Measurements from ENCODE around the gene KRT12.
"Not testable (repeated sequence)": the region's sequence is repeated elsewhere in the genome, so short reads cannot be mapped to it uniquely, and the experiment has no call there.

KRT12 gene

GRCh38 chr17:40841246-40841645, 25.8 kb downstream of the KRT12 start:
- no peak for DNase-seq

GRCh38 chr17:40839194-40839593, 27.8 kb downstream of the KRT12 start:
- no peak for DNase-seq

DNA sequence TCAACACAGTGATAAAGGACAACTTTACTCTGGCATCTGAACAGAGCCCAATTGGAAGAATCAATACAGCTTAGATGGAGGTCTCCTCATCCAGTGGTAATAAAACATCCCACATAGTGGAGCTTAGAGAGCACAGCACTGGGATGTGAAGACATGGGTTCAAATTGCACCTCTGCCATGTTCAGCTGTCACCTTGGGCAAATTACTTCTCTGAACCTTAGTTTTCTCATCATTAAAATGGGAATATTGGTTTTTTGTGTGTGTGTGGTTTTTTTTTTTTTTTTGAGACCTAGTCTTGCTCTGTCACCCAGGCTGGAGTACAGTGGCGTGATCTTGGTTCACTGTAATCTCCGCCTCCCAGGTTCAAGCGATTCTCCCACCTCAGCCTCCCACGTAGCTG, 31.0 kb downstream of the KRT12 start:
- no peak for DNase-seq

- no peak for DNase-seq
Observed at GRCh38 chr17:40833882-40834281, 33.1 kb downstream of the KRT12 start.

GRCh38 chr17:40832840-40833239, 34.2 kb downstream of the KRT12 start:
- DNase-seq, result no peak

DNA sequence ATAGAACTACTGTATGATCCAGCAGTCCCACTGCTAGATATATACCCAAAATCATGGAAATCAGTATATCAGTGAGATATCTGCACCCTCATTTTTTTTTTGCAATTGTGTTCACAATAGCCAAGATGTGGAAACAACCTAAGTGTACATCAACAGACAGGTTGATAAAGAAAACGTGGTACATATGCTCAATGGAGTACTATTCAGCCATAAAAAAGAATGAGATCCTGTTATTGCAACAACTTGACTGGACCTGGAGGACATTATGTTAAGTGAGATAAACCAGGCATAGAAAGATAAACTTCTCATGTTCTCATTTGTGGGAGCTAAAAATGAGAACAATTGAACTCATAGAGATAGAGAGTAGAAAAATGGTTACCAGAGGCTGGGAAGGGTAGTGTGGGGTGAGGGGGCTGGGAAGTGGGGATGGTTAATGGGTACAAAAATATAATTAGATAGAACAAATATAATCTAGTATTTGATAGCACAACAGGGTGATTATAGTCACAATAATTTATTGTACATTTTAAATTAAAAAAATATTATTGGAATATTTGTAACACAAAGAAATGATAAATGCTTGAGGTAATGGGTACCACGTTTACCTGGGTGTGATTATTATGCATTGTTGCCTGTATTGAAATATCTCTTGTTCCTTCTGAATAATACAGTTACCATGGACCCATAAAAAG, 36.8 kb downstream of the KRT12 start:
- no peak for DNase-seq

DNA sequence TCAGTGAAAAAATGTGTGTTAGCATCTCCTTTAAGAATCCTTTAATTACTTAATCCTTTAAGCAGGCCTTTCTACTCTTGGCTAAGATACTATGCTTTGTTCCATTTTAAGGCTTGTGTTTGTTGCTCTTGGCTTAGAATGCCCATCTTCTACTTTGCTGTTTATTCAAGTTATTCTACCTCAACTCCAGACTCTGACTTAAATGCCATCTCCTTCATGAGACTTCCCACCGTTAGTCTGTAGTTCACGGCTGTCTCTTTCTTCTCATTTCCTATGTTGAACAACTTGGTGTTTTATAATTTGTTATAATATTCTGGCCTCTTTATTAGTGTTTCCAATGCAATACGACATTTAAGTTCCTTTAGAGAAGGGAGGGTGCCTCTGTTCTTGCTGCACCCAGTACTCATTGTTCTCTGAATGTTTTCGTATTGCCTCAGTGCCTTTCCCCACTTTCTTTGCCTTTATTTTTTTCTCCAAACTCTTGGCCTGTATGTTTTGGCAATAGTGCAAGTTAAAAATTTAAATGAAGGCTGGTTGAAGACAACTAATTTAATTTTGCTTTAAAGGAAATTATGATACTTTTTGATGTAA, 38.5 kb downstream of the KRT12 start:
- no peak for DNase-seq

DNA sequence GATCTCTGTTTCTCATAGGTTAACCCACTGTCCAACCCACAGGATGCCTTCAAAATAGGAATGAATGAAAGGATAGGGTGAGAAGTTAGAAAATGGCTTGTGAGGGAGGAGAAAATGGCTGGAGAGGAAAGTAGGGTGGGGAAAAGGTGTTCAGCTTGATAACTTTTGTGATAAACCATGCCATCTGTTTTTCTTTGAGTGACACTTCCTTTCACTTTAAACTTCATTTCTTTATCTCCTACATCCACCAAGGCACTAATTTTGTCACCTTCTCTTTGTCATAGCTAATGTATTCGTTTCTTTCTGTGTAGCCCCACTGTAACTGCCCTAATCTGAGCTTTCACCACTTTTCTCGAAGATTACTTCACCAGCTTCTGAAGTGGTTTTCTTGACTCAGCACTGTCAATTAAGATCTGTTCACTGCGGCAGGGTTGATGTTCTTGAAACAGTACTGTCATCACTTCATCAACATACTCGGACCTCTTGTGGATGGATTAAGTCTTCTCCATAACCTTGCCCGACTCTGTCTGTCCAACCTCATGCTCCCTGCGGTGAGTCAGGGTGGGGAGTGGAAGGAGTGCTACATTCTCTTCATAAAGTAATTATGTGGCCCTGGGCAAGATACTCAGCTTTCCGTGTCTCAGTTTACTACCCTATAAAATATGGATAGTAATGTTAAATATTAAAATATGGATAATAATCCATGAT, 39.1 kb downstream of the KRT12 start:
- no peak for DNase-seq

DNA sequence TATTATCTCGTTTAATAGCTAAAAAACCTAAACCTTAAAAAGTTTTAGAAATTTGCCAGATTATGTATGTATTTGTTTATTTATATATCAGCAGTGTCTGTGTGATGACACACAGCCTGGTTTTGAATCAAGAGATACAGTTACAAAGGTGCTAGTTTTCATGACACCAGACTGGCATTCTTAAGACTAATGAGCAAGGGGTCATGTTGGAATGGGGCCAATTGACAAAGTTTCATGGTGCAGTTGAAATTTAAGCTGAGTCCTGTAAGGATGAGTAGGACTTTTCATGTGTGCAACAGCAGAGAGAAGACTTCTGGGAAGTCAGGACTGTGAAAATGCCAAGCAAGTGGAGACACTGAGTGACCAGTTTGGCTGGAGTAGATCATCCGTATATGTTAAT, 41.4 kb downstream of the KRT12 start:
- DNase-seq, result no peak

- no peak for DNase-seq
Observed at GRCh38 chr17:40824015-40824832, 42.8 kb downstream of the KRT12 start.

DNA sequence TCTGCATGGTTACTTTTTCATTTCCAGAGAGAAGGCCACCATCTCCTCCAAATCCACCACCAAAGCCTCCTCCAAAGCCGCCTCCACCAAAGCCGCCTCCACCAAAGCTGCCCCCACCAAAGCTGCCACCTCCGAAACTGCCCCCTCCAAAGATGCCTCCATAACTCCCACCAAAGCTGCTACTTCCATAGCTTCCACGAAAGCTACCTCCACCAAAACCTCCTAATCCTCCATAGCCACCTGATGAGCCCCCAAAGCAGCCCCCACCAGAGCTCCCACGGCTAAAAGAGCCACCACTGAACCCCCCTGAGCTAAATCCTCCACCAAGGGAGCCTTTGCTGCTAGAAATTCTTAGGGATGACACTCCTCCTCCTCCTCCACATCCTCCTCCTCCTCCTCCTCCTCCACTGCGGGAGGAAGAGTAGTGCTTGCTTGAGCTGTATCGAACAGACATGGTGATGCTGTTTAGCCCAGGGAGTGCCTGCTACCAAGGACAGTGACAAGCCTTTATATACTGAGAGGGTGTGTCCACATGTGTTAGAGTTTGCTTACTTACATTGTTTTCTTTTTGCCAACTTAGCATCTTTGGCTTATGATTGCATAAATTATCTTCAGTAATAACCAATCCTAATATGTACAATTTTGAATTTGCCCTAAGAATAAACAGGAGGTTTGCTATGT, 44.8 kb downstream of the KRT12 start, which contains the start of gene KRT10:
Gene KRT10, minus strand, starts transcription at position 483 of the 681 bp plus-strand sequence. Its CDS starts 29 bp downstream, at position 454.
- DNase-seq, result no peak

GRCh38 chr17:40821536-40821935, 45.5 kb downstream of the KRT12 start:
- no peak for DNase-seq

DNA sequence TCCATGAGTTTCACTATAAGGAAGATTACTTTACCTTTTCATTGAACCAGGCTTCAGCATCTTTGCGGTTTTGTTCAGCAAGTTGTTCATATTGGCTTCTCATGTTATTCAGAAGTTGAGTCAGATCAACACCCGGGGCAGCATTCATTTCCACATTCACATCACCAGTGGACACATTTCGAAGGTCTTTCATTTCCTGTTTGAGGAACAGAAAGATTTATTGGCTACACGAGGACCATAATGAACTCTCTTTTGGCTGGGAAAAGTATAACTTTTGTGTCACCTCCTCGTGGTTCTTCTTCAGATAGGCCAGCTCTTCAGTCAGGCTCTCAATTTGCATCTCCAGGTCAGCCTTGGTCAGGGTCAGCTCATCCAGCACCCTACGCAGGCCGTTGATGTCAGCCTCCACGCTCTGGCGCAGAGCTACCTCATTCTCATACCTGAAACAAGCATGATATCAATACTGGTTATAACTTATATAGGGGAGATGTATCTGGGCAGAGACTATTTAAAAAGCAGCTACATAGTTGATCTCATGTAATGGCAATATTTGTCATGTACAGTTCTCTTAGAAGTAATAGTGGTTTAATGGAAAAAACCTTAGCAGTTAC, 46.7 kb downstream of the KRT12 start:
- no peak for DNase-seq

- DNase-seq, result no peak
Observed at GRCh38 chr17:40819528-40820125, 47.4 kb downstream of the KRT12 start.

DNA sequence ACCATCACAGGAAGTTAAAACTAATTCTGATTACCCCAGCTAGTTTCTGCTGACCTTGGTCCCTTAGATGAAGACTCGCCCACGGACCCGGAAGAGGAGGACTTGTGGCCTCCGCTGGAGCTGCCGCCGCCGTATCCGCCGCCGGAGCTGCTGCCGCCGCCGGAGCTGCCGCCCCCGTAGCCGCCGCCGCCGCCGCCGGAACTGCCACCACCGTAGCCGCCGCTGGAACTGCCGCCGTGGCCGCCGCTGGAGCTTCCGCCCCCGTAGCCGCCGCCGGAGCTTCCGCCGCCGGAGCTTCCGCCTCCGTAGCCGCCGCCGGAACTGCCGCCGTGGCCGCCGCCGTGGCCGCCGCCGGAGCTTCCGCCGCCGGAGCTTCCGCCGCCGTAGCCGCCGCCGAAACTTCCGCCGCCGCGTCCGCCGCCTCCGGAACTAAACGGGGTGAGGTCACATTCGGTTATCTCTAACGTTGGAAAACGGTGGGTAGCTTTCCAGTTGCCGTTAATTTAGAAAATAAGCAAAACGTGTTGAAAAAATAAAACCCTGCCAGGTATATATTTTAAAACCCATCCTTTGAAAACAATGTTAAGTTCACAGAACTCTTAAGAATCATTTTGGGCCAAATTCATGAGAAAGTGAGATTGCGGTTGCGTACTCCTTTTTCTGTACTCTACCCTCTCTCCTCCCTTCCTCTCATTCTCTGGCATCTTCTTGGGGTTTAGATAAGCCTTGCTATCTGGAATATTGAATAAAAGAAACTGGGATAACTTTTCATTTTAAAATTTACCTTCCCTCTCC, 48.1 kb downstream of the KRT12 start:
- DNase-seq, result peak; percentile 86

DNA sequence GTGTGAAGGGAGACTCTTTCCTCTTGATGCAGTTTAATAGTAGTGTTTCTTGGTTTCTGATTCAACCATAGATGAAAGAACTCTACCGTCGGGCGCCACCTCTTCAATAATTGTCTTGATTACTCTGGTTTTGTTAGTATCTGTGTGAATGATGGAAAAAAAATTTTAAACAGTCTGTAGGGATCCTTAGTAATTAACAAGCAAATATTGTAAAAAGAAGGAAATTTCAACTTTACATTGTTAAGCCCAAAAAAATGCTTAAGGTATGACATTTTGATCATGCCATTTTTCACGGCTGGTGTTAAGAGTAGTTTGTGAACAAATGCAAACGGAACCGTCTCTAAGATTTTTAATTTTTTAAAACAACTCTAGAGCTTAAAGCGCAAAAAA, 48.7 kb downstream of the KRT12 start:
- no peak for DNase-seq

DNA sequence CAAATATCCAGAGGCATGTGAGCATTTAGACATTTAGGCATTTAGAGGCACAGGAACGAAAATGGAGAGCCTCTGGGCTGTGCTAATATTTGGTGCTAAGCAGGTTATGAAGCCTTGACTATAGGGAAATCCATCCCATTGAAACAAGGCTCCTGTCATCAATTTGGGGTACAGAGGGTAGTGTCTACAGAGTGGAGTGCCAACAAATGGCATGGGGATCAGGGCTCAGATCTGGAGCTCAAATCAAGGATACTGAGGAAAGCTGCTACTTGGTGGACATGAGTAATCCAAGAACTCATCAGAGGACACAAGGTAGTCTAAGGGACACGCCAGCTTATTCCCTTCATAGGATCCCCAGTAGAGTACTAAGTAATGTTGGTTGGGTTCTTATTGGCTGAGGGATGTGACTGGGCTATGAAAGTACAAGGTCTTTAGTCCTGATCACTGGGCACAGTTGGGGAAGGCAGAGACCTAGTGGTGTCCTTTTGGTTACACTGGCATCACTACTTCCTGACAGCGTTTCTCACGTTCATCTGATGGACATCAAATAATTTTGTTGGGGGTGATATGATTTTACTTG, 49.8 kb downstream of the KRT12 start:
- DNase-seq, result no peak

- DNase-seq, result no peak
Observed at GRCh38 chr17:40816569-40816968, 50.5 kb downstream of the KRT12 start.

DNA sequence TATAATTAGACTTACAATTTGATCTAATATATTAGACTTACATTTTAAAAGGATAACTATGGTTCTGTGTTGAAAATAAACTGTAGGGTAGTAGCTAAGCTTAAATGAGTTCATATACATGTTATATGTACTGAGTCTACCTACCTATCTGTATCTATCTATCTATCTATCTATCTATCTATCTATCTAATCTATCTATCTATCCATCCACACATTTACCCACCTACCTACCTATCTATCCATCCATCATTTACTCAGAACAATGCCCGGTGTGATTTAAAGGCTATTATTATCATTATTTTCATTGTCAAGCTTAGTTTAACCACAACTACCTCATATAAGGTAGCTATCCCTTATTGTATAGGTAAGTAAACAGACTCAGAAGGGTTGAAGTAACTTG, 51.6 kb downstream of the KRT12 start:
- DNase-seq, result no peak

GRCh38 chr17:40814657-40815056, 52.4 kb downstream of the KRT12 start:
- DNase-seq, result not testable (repeated sequence)

DNA sequence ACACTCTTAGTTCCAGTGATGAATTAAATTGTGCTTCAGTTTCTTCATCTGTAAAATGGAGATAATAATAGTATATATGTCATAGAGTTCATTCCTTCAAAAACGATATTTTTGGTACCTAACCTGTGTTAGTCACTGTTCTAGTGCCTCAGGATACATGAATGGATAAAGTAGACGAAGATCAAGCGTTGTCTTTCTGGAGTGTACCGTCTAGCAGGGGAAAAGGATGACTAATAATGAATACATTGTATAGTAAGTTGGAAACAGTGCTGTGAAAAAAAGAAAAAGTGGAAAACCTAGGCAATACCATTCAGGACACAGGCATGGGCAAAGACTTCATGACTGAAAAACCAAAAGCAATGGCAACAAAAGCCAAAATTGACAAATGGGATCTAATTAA, 53.2 kb downstream of the KRT12 start:
- no peak for DNase-seq

Data from stimulated activated CD4-positive, alpha-beta T cell treated with anti-CD3 and anti-CD28 coated beads, Interleukin-4, amount 100 ng/mL, for 24 hours (primary cell).